Measurements from ENCODE around the gene BFSP1.

BFSP1 gene

GRCh38 chr20:17518339-17519052, 12.7 kb downstream of the BFSP1 start:
- no peak for DNase-seq

- DNase-seq: no peak
Measured at GRCh38 chr20:17515053-17515452, 16.1 kb downstream of the BFSP1 start.

GRCh38 chr20:17513939-17514338, 17.2 kb downstream of the BFSP1 start:
- DNase-seq: no peak

- DNase-seq: no peak
Measured at GRCh38 chr20:17511401-17511800, 19.8 kb downstream of the BFSP1 start.

- no peak for DNase-seq
Measured at GRCh38 chr20:17510548-17510947, 20.6 kb downstream of the BFSP1 start.

GRCh38 chr20:17508756-17509155, 22.4 kb downstream of the BFSP1 start:
- DNase-seq: no peak

- no peak for DNase-seq
Measured at GRCh38 chr20:17507531-17507930, 23.6 kb downstream of the BFSP1 start.

- DNase-seq: no peak
Measured at GRCh38 chr20:17507032-17507431, 24.1 kb downstream of the BFSP1 start.

GRCh38 chr20:17505636-17506517, 25.3 kb downstream of the BFSP1 start:
- peak; percentile 9 for DNase-seq

GRCh38 chr20:17504898-17505635, 26.1 kb downstream of the BFSP1 start:
- DNase-seq: peak; percentile 43

- DNase-seq: peak; percentile 21
Measured at GRCh38 chr20:17504066-17504897, 26.9 kb downstream of the BFSP1 start.

- DNase-seq: no peak
Measured at GRCh38 chr20:17503301-17504065, 27.7 kb downstream of the BFSP1 start.

- DNase-seq: no peak
Measured at GRCh38 chr20:17502105-17502504, 29.1 kb downstream of the BFSP1 start.

GRCh38 chr20:17501701-17502100, 29.5 kb downstream of the BFSP1 start:
- no peak for DNase-seq

GRCh38 chr20:17500826-17501225, 30.4 kb downstream of the BFSP1 start:
- no peak for DNase-seq

- no peak for DNase-seq
Measured at GRCh38 chr20:17500271-17500670, 30.9 kb downstream of the BFSP1 start.

- no peak for DNase-seq
Measured at GRCh38 chr20:17499041-17499440, 32.1 kb downstream of the BFSP1 start.

- no peak for DNase-seq
Measured at GRCh38 chr20:17498641-17499040, 32.5 kb downstream of the BFSP1 start.

- DNase-seq: no peak
Measured at GRCh38 chr20:17497821-17498580, 33.2 kb downstream of the BFSP1 start.

- no peak for DNase-seq
Measured at GRCh38 chr20:17495826-17496225, 35.4 kb downstream of the BFSP1 start.

GRCh38 chr20:17494201-17494600, 37.0 kb downstream of the BFSP1 start:
- DNase-seq: no peak

All from activated effector memory CD4-positive, alpha-beta T cell treated with Interleukin-2 at 50 U/mL for 16 hours (primary cell).